ENCODE measurements around the gene PTTG2. TPM values are rescaled to one million over a fixed set of nuclear protein-coding genes. Genes with fewer than 3 reads are reported as not detected.

PTTG2 gene
- polyA plus RNA-seq, 6 donors from 2014 or later = 0.51 to 1.4 (median 0.84) TPM; not detected in 2

DNA sequence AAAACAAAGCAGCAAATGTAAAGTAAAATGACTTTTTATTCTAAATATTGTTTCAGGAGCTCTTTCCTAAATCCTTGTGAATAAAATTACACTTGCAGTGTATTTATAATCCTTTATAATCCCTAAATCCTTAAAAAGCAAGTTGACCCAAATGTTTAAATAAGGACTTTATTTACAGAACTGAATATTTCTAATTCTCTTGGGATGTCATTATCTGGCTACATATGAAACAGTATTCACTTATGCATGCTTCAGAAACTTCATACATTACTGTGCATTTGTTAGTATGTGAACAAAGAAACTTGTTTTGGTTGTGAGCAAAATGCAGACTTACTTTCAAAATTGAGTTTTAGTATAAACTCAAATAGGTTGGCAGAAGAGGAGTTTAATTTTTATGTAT, 49.2 kb downstream of the PTTG2 start:
- DNase-seq (no peak), ATAC-seq (ENCODE audit: low read depth in 2 of 2) (no peak)
- Mint-ChIP-seq H3K27me3 (no peaks in the 10 kb centered on the region), H3K4me1 (peaks cover 50 to 63% (median 52%) of the 10 kb centered on the region in 3 donors), H3K4me3 (no peak overlapping the region), H3K36me3 (peaks cover 0 to 7% of the 10 kb centered on the region in 2 donors), H3K9me3 (no peaks in the 10 kb centered on the region), H3K27ac (peak overlapping the region in 2 of 6 donors; percentile 39 to 73)

DNA sequence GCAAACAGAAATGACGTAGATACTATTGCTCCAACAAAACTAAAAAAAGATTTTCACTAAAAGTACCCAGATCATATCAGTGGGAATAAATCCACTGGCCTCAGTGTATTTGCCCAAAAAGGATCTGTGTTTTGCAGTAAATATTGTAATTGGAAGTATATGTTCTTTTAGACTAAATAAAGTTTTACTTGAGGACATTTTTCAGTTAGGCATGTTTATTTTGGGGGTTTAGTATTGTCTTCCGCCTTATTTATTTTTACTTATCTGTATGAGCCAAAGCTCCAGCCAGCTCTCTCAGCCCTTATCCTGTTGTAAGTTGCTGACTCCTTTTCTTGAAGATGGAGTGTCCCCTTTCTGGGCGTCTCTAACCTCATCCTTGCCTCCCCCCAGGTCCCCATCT, 49.8 kb downstream of the PTTG2 start:
- Mint-ChIP-seq H3K36me3 (peaks cover 2 to 7% of the 10 kb centered on the region in 2 donors), H3K27me3 (no peaks in the 10 kb centered on the region), H3K4me3 (no peak overlapping the region), H3K9me3 (no peaks in the 10 kb centered on the region), H3K27ac (peak overlapping the region in 3 of 6 donors; percentile 60 to 88 (median 79)), H3K4me1 (peaks cover 45 to 58% (median 47%) of the 10 kb centered on the region in 3 donors)
- ATAC-seq (ENCODE audit: low read depth in 2 of 2) (no peak), DNase-seq (no peak)

Other genes with a start within 250 kb of the PTTG2 start
- gene PGM2, start 133.7 kb upstream of the PTTG2 start, polyA plus RNA-seq (ENCODE audit: low read depth in 6 of 6) = 10 to 100 TPM; 10.5 to 19.8 (median 17.4) TPM
- 10 to 100 TPM; 44.3 to 89.6 (median 62.5) TPM for gene TBC1D1, start 69.3 kb upstream of the PTTG2 start, polyA plus RNA-seq (ENCODE audit: low read depth in 6 of 6)

All from naive B cell (primary cell).